Neuron (in vitro differentiated cells): Measurements from ENCODE around the gene CENPU.
A peak's percentile ranks its signal among the peaks of the same experiment; 100 is the strongest.
"Not testable (repeated sequence)": the region's sequence is repeated elsewhere in the genome, so short reads cannot be mapped to it uniquely, and the experiment has no call there.

ENCODE experiments used
- H2AFZ ChIP-seq: one replicate; pipeline ENCODE4 v1.6.1; 2013; ENCODE audit warnings: low read depth, mild to moderate bottlenecking, inconsistent platforms, low read length, moderate library complexity
- H3K27me3 ChIP-seq: one replicate; pipeline ENCODE4 v1.6.1; 2013; ENCODE audit warnings: low read length; ENCODE audit not compliant: insufficient read depth
- H3K36me3 ChIP-seq: one replicate; pipeline ENCODE4 v1.6.1; 2013; ENCODE audit warnings: low read length; ENCODE audit not compliant: insufficient read depth
- H3K4me1 ChIP-seq: one replicate; pipeline ENCODE4 v1.6.1; 2013; ENCODE audit warnings: low read length; ENCODE audit not compliant: insufficient read depth
- H3K4me3 ChIP-seq: 2 replicates; pipeline ENCODE4 v1.5.1; 2013; ENCODE audit warnings: mild to moderate bottlenecking, low read length, moderate library complexity
- H3K9me3 ChIP-seq: one replicate; pipeline ENCODE4 v1.6.1; 2013; ENCODE audit warnings: low read length

Gene CENPU

DNA sequence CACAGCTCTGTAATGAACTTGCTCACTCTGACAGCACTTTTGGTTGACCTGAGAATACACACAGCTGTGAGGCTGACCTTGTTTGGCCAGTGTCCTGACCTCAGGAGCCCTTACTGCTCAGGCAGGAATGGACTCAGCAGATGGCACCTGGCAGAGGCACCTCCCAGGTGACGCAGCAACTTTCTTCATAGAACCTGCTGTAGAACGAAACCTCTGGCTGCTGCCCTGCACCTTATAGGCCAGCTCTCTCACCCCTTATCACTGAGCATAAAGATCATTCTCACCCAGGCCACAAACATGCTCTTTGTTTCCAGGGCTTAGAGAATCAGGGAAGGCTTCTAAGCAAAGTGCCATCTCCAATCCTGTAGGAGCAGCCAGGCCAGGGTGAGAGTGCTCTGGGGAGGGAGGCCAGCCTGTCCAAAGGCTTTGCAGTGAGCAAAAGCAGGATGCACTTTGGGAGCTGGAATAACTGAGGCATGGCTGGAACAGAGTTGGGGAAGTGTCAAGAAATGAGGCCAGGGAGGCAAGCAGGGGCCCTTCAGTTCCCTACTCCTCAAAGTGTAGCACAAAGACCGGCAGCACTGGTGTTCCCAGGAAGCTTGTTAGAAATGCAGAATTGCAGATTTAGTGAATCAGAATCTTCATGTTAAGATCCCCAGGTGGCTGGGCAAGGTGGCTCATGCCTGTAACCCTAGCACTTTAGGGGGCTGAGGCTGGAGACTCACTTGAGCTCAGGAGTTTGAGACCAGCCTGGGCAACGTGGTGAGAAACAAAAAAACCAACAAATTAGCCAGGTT, 13.3 kb upstream of the CENPU start:
- peaks cover 20% of the 10 kb centered on the region for H3K4me1 ChIP-seq
- H3K27me3 ChIP-seq: peaks cover 11% of the 10 kb centered on the region
- no peak overlapping the region for H3K4me3 ChIP-seq
- no peak overlapping the region for H2AFZ ChIP-seq
- no peaks in the 10 kb centered on the region for H3K36me3 ChIP-seq
- no peaks in the 10 kb centered on the region for H3K9me3 ChIP-seq

DNA sequence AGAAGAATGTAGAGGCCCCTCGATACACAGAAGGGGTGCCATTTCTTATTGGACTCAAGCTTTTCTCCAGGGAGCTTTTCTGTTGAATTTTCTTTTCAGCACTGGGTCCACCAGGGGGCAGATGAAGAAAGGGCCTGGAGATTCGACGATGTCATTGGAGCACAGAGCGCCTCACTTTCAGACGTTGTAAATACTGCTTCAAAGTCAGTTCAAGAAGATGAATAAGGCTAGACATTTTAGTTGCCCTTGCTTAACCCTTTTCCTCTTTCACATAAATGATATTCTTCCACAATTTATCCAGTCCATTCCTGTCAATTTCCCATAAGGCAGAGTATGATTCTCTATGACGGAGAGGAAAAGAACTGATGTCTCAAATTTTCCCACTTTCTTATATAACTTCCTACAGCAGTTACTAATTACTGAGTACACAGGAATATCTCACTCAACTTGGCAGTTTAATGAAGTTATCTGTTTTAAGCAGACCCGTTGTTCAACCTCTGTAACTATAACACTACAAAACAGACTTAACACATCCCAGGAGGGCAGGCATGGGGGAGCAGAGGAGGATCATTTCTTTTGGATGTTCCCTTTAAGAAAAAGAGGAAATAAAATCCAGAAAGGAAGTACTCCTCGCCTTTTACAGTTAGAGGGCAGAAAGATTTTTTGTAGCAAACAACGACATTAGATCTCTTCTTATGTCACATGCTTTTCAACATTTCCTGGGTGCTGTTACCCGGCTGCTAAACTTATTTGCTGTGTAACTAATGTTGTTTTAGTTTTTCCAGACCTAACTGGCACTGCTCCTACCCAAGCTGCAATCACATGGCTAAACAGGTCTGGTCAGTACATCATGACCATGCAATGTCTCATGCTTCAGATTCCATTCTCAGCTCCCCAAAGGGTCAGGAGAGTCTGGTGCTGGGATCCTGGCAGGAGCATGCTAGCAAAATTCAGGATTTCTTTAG, 12.2 kb upstream of the CENPU start:
- Histone ChIP-seq H3K36me3 (no peaks in the 10 kb centered on the region), H3K4me3 (no peak overlapping the region), H3K4me1 (peaks cover 20% of the 10 kb centered on the region), H3K27me3 (peaks cover 11% of the 10 kb centered on the region), H2AFZ (no peak overlapping the region), H3K9me3 (no peaks in the 10 kb centered on the region)

DNA sequence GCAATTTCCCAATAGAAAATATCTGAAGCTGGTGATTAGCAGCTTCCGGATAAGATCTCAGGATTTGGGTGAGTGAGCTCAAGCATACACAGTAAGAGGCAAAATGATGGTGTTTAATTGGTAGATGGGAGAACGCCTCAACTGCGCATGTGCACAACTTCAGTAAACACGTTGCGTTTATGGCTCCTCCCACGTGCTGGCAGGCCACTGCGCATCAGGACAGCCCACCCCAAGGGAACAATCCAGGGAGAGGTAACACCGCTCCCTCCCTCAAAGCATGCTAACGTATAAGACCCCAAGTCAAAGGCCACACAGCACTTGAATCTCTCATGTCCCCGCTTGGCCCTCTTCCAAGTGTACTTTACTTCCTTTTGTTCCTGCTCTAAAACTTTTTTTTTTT, 10.3 kb upstream of the CENPU start:
- Histone ChIP-seq H3K4me3 (no peak overlapping the region), H3K9me3 (no peaks in the 10 kb centered on the region), H3K4me1 (peaks cover 20% of the 10 kb centered on the region), H3K36me3 (no peaks in the 10 kb centered on the region), H3K27me3 (peaks cover 11% of the 10 kb centered on the region), H2AFZ (no peak overlapping the region)

DNA sequence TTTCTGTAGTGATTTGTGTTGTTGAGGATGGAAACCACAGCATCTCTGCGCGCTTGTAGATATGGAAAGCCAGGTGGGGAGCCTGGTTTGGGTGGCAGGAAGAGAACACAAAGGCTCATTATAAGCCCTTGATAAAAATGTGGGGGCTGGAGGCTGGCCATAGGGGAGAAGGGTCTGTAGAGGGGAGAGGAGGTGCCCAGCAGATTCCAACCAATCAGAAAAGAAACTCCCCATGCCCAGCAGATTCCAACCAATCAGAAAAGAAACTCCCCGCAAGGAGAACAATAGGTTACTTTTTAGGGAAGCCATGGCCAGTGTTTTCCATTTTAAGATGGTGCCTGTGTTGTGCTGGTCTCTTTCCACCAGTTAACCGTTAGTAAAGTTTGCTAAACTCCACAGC, 9.8 kb upstream of the CENPU start:
- Histone ChIP-seq H3K9me3 (no peaks in the 10 kb centered on the region), H2AFZ (no peak overlapping the region), H3K4me3 (no peak overlapping the region), H3K27me3 (peaks cover 11% of the 10 kb centered on the region), H3K36me3 (no peaks in the 10 kb centered on the region), H3K4me1 (peaks cover 15% of the 10 kb centered on the region)

DNA sequence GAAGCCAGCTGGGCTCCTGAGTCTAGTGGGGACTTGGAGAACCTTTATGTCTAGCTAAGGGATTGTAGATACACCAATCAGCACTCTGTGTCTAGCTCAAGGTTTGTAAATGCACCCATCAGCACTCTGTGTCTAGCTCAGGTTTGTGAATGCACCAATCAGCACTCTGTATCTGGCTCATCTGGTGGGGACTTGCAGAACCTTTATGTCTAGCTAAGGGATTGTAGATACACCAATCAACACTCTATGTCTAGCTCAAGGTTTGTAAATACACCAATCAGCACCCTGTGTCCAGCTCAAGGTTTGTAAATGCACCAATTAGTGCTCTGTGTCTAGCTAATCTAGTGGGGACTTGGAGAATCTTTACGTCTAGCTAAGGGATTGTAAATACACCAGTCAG, 7.8 kb upstream of the CENPU start:
- H3K36me3 ChIP-seq, H3K4me1 ChIP-seq, H3K4me3 ChIP-seq, H3K9me3 ChIP-seq, H2AFZ ChIP-seq: not testable (repeated sequence)
- peaks cover 11% of the 10 kb centered on the region for H3K27me3 ChIP-seq

DNA sequence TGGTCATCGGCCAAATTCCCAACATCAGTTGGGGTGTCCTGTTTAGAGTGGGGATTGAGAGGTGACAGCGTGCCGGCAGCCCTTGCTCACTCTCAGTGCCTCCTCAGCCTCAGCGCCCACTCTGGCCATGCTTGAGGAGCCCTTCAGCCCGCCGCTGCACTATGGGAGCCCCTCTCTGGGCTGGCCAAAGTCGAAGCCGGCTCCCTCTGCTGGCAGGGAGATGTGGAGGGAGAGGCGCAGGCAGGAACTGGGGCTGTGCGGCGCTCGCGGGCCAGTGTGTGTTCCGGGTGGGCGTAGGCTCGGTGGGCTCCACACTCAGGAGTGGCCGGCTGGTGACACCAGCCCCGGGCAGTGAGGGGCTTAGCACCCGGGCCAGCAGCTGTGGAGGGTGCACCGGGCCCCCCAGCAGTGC, 7.1 kb upstream of the CENPU start:
- H2AFZ ChIP-seq: no peak overlapping the region
- peaks cover 6% of the 10 kb centered on the region for H3K27me3 ChIP-seq
- no peaks in the 10 kb centered on the region for H3K4me1 ChIP-seq
- no peaks in the 10 kb centered on the region for H3K9me3 ChIP-seq
- no peaks in the 10 kb centered on the region for H3K36me3 ChIP-seq
- no peak overlapping the region for H3K4me3 ChIP-seq

DNA sequence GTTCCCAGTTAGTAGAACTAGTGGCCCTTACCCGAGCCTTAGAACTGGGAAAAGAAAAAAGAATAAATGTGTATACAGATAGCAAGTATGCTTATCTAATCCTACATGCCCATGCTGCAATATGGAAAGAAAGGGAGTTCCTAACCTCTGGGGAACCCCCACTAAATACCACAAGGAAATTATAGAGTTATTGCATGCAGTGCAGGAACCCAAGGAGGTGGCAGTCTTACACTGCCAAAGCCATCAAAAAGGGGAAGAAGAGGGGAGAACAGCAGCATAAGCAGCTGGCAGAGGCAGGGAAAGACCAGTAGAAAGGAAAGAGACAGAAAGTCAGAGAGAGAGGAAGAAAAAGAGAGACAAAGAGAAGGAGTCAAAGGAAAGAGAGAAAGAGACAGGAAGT, 5.7 kb upstream of the CENPU start:
- H3K4me1 ChIP-seq, H2AFZ ChIP-seq, H3K4me3 ChIP-seq, H3K27me3 ChIP-seq, H3K9me3 ChIP-seq, H3K36me3 ChIP-seq: not testable (repeated sequence)

DNA sequence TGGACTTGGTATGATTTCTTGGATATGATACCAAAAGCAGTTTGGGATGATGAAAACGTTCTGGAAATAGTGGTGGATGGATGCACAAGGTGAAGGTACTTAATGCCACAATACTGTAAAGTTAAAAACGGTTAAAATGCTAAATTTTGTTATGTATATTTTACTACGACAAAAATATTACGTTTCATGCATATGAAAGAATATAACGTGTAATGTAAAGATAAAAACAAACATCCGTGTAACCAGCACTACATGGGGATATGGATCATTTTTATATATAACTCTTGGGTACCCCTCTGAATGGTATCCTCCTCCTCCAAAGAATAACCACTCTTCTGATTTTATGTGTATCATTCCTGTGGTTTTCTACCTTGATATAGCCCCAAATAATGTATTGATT, 862 bp upstream of the CENPU start:
- Histone ChIP-seq H3K4me3 (peak overlapping the region; percentile 53), H3K4me1 (peaks cover 14% of the 10 kb centered on the region), H3K36me3 (peaks cover 7% of the 10 kb centered on the region), H2AFZ (peak overlapping the region; percentile 81), H3K9me3 (no peaks in the 10 kb centered on the region), H3K27me3 (peaks cover 2% of the 10 kb centered on the region)

DNA sequence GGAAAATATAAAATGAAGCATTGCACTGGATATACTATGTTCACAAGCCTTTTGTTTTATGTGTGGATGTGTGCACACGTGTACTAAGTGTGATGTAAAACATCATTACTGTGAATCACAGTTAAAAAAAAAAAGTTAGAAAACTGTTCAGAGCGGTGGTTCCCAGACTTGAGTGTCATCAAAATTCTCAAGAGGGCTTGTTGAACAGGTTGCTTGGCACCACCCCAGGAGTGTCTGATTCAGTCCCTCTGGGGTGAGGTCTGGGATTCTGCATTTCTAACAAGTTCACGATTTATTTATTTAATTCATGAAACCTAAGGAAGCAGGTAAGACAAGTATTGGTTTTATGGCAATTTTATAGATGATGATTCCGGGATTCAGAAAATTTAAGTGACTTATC, 1.8 kb downstream of the CENPU start:
- Histone ChIP-seq H3K4me1 (peaks cover 14% of the 10 kb centered on the region), H2AFZ (no peak overlapping the region), H3K4me3 (peak overlapping the region; percentile 94), H3K27me3 (peaks cover 2% of the 10 kb centered on the region), H3K9me3 (peaks cover 8% of the 10 kb centered on the region), H3K36me3 (peaks cover 33% of the 10 kb centered on the region)

DNA sequence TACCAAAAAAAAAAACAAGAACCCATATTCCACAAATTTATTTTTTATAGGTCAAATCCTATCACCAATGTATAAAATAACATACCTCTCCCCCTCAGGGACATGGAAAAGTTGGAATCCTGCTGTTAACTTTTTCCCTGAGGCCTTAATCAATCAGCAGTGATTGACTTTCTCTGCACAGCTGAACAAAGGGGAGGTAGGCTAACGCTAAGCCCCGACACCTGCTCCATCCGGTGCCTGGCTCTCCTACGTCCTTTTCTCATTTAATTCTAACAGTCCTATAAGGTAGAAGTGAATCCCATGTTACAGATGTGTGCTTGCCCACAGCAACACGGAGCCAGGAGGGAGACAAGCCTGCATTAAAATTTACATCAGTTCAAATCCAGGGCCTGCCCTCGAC, 2.8 kb downstream of the CENPU start:
- H3K27me3 ChIP-seq: peaks cover 2% of the 10 kb centered on the region
- H3K36me3 ChIP-seq: peaks cover 41% of the 10 kb centered on the region
- no peak overlapping the region for H2AFZ ChIP-seq
- H3K9me3 ChIP-seq: peaks cover 8% of the 10 kb centered on the region
- H3K4me3 ChIP-seq: no peak overlapping the region
- H3K4me1 ChIP-seq: peaks cover 14% of the 10 kb centered on the region

DNA sequence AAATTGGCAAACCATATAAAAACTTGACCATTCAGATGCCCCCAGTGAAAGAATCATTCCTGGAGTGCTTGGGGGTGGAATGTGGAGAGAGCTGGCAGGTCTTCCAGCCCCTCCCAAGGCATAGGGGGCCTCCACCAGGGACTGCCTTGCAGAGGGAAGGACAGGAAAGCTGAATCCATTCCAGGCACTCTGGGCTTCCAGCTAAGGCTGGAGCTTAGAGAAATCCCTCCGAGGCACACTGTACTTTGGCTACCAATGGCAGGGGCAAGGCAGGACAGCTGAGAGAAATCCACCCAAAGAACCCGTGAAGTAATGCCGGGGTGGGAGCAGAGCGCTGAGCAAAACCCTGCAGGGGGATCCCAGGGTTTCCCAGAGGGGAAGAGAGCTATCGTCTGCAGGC, 4.0 kb downstream of the CENPU start:
- H3K9me3 ChIP-seq: peaks cover 8% of the 10 kb centered on the region
- H3K36me3 ChIP-seq: peaks cover 51% of the 10 kb centered on the region
- no peak overlapping the region for H2AFZ ChIP-seq
- H3K27me3 ChIP-seq: no peaks in the 10 kb centered on the region
- no peak overlapping the region for H3K4me3 ChIP-seq
- H3K4me1 ChIP-seq: peaks cover 14% of the 10 kb centered on the region

DNA sequence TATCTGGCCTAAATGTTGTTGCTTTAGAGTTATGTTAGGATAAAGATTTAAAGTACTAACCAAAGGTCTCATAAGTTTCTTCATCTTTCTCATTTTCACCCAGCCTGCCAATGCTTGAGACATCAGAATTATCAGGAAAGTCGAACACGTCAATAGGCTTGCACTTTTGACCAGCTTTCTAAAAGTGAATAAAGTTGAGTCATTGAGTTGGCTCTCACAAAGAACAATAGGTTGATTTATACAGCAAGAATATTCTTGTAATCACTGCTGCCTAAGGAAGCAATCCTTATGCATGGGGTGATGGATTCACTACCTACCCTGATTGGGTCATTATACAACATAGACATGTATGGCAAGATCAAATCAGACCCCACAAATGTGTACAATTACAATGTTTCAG, 5.0 kb downstream of the CENPU start:
- H3K4me1 ChIP-seq: peaks cover 14% of the 10 kb centered on the region
- H3K9me3 ChIP-seq: peaks cover 8% of the 10 kb centered on the region
- no peaks in the 10 kb centered on the region for H3K27me3 ChIP-seq
- H2AFZ ChIP-seq: no peak overlapping the region
- peaks cover 57% of the 10 kb centered on the region for H3K36me3 ChIP-seq
- H3K4me3 ChIP-seq: no peak overlapping the region

DNA sequence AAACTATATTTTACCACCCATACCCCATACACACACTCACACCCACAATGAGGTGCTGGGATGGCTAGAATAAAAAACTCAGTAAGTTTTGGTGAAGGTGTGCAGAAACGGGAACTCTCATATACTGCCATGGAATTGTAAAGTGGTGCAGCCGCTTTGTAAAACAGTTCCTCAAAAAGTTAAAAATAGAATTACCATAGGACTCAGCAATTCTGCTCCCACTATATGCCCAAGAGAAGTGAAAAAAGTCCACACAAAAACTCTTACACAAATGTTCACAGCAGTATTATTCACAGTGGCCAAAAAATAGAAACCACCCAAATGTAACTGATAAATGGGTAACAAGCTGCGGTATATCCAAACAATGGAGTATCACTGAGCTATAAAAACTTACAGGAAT, 6.5 kb downstream of the CENPU start:
- Histone ChIP-seq H3K4me1 (peaks cover 8% of the 10 kb centered on the region), H3K9me3 (peaks cover 8% of the 10 kb centered on the region), H3K27me3 (no peaks in the 10 kb centered on the region), H3K36me3 (peaks cover 66% of the 10 kb centered on the region), H2AFZ (no peak overlapping the region), H3K4me3 (no peak overlapping the region)
